Measurements from ENCODE around the gene ABCB11.

GRCh38 chr2:168901003-168901402 is 130.1 kb downstream of the ABCB11 start, which contains the start of gene G6PC2:
- no peak for TF ChIP-seq TAF1 (IDR thresholded peaks at IDR 0.05; ENCODE audit: low read depth, low read length)
- no peak for TF ChIP-seq POLR2A (IDR thresholded peaks at IDR 0.05; ENCODE audit: low read depth, low read length)
- no peak for TF ChIP-seq POLR2AphosphoS5 (IDR thresholded peaks at IDR 0.05; ENCODE audit: low read depth, low read length)
- no peak for TF ChIP-seq PAX5 (IDR thresholded peaks at IDR 0.05; ENCODE audit: insufficient read depth, low read length, severe bottlenecking)
- no peak for TF ChIP-seq SPI1 (IDR thresholded peaks at IDR 0.05; ENCODE audit: low read depth, low read length)

Data from GM12891 (cell line).